A673 (cell line): Measurements from ENCODE around the gene PKN2.

Experiments
- EZH2 ChIP-seq: fragments of 200-600 bp; sonication (generic); IDR thresholded peaks from 2 replicates; pipeline ENCODE4 v1.6.1; 2017; ENCODE audit warnings: borderline replicate concordance, low read depth, mild to moderate bottlenecking, mixed read lengths, antibody characterized with exemption, low read length; ENCODE audit not compliant: poor library complexity, severe bottlenecking
- TF ChIP-seq, protein P1 (sequence below): fragments of 300-800, 200-600 bp; sonication (generic); conservative IDR thresholded peaks from 2 replicates; pipeline ENCODE4 v1.5.1; 2017; ENCODE audit warnings: low read depth, mild to moderate bottlenecking, antibody characterized with exemption, low read length, moderate library complexity, mixed read lengths

DNA sequence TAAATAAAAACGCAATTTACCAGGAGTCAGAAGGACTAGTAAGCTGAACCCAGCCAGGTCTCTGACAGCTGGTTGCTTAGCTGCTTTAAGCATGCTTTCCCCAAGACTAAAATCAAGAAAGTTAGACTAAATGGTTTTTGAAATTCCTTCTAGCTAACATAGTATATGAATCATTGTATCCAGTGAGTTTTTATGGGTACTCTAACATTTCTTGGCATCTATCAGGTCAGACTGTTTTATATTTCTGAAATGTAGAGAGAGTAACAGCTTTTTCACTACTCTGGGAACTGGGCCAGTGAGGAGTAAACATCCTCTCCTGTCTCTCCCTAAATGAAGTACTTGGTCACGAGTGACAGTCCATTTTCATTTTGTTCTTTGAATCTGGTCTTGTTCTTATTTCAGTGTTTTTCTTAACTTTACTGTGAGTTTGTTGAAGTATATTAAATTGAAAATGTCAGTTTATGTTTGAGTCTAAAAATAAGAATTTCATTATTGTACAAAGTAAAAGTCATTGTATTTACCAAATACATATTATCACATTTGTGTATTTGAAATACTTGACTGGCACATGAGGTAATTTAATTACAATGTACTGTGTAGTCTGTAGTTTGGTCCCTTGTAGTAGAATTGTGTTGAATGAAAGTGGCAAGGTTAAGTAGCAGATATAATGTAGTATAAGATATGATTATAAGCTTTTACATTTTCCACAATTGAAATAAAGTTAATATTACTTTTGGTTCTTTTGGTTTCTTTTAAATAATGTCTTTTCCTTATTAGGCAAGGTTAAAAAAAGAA, 47.6 kb downstream of the PKN2 start:
- no peak for TF ChIP-seq EZH2
- TF ChIP-seq, protein P1, sequence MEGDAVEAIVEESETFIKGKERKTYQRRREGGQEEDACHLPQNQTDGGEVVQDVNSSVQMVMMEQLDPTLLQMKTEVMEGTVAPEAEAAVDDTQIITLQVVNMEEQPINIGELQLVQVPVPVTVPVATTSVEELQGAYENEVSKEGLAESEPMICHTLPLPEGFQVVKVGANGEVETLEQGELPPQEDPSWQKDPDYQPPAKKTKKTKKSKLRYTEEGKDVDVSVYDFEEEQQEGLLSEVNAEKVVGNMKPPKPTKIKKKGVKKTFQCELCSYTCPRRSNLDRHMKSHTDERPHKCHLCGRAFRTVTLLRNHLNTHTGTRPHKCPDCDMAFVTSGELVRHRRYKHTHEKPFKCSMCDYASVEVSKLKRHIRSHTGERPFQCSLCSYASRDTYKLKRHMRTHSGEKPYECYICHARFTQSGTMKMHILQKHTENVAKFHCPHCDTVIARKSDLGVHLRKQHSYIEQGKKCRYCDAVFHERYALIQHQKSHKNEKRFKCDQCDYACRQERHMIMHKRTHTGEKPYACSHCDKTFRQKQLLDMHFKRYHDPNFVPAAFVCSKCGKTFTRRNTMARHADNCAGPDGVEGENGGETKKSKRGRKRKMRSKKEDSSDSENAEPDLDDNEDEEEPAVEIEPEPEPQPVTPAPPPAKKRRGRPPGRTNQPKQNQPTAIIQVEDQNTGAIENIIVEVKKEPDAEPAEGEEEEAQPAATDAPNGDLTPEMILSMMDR = no peak
